Prostate gland (tissue), 2 donors: Measurements from ENCODE around the gene GALNT5. TPM values are rescaled to one million over a fixed set of nuclear protein-coding genes. Genes with fewer than 3 reads are reported as not detected.

Experiments used
- DNase-seq: peaks from one replicate; pipeline ENCODE4 v3.0.0-alpha.2; 2019; ENCODE audit warnings: low spot score
- H3K27ac ChIP-seq, 2 donors: fragments of 200-600 bp; sonication (generic); 2 replicates each; pipeline ENCODE4 v1.5.1; 2017 to 2019
- H3K27me3 ChIP-seq: fragments of 200-600 bp; sonication (generic); replicated peaks from 2 replicates; pipeline ENCODE4 v1.5.1; 2019; ENCODE audit not compliant: insufficient read depth
- H3K36me3 ChIP-seq, 2 donors: fragments of 200-600 bp; sonication (generic); 1 replicate in 1 of 2; 2 replicates in 1 of 2; pipeline versions ENCODE4 v1.5.1 to v1.8.1; 2017 to 2019
- H3K4me1 ChIP-seq: fragments of 200-600 bp; sonication (generic); replicated peaks from 2 replicates; pipeline ENCODE4 v1.5.1; 2019
- H3K4me3 ChIP-seq, 2 donors: fragments of 200-600 bp; sonication (generic); 2 replicates each; pipeline ENCODE4 v1.5.1; 2017 to 2019
- H3K9me3 ChIP-seq: fragments of 200-600 bp; sonication (generic); 2 replicates; pipeline ENCODE4 v1.5.1; 2017
- CTCF ChIP-seq, 4 experiments: fragments of 200-600 bp in 2 of 4; fragments of 450-650 bp in 2 of 4; sonication (generic) in 2 of 4; IDR thresholded peaks; 1 replicate in 3 of 4; 2 replicates in 1 of 4; pipeline ENCODE4 v1.5.1; 2016 to 2019; ENCODE audit warnings: antibody characterized with exemption in 4 of 4, mild to moderate bottlenecking in 2 of 4, moderate library complexity in 2 of 4
- POLR2A ChIP-seq: fragments of 450-650 bp; IDR thresholded peaks from one replicate; pipeline ENCODE4 v1.6.1; 2016; ENCODE audit warnings: antibody characterized with exemption, mild to moderate bottlenecking
- POLR2AphosphoS5 ChIP-seq: sonication (generic); formaldehyde crosslinking; IDR thresholded peaks from one replicate; pipeline ENCODE4 v1.6.1; 2017; ENCODE audit warnings: antibody characterized with exemption
- WGBS: methylation state at CpG from one replicate; pipeline ENCODE4 v1.1.5; 2018; 5-methylcytosine and 5-hydroxymethylcytosine counted together
- intact Hi-C: fragments of 100-400 bp; cut with DNase I; formaldehyde crosslinking; loops from one replicate; pipeline ENCODE4 v1.14.2; 2022
- total RNA-seq, 2 donors: library from RNA; depleted of rRNA; stranded (reverse); fragments of >200 nt; gene quantifications; one replicate each; pipeline ENCODE4 v1.1.0, GENCODE V29; 2016

GALNT5 gene
- total RNA-seq, 2 donors from 2014 or later, result 2.0 to 2.6 TPM

GRCh38 chr2:157321466-157321865 lies 64.0 kb downstream of the GALNT5 start:
- Histone ChIP-seq H3K4me3 (no peak overlapping the region), H3K9me3 (no peaks in the 10 kb centered on the region), H3K27ac (no peak overlapping the region), H3K36me3 (no peaks in the 10 kb centered on the region), H3K4me1 (no peaks in the 10 kb centered on the region), H3K27me3 (no peaks in the 10 kb centered on the region)
- intact Hi-C loops, result no loop called here
- WGBS, result 89% methylated on average over 2 of the region's 2 CpGs
- no peak for DNase-seq
- no peak for TF ChIP-seq CTCF (IDR thresholded peaks at IDR 0.05)

GRCh38 chr2:157322432-157322831 lies 64.9 kb downstream of the GALNT5 start:
- no peaks in the 10 kb centered on the region for H3K36me3 ChIP-seq
- no peaks in the 10 kb centered on the region for H3K4me1 ChIP-seq
- intact Hi-C loops, result no loop called here
- 86% methylated on average over 4 of the region's 4 CpGs for WGBS
- no peak for DNase-seq
- no peaks in the 10 kb centered on the region for H3K9me3 ChIP-seq
- no peaks in the 10 kb centered on the region for H3K27me3 ChIP-seq
- no peak overlapping the region for H3K4me3 ChIP-seq
- H3K27ac ChIP-seq, result no peak overlapping the region
- TF ChIP-seq POLR2AphosphoS5, result no peak
- no peak for TF ChIP-seq CTCF (IDR thresholded peaks at IDR 0.05)
- TF ChIP-seq POLR2A, result no peak

GRCh38 chr2:157324331-157324843 lies 66.9 kb downstream of the GALNT5 start:
- DNase-seq, result no peak
- intact Hi-C loops, result no loop called here

GRCh38 chr2:157325786-157326185 lies 68.3 kb downstream of the GALNT5 start, which contains the start of gene ERMN:
TSS of gene ERMN (minus strand) at chr2:157325824. CDS start at chr2:157325642, 182 bp downstream.
- Histone ChIP-seq H3K4me1 (no peaks in the 10 kb centered on the region), H3K27ac (no peak within 1 kb of the TSS), H3K27me3 (no peaks in the 10 kb centered on the region), H3K9me3 (no peaks in the 10 kb centered on the region), H3K36me3 (no peaks in the 10 kb centered on the region), H3K4me3 (no peak within 1 kb of the TSS)
- intact Hi-C loops, result no loop called here
- no peak for DNase-seq
- TF ChIP-seq POLR2A (no peak), CTCF (IDR thresholded peaks at IDR 0.05) (no peak), POLR2AphosphoS5 (no peak)

More at GRCh38 chr2:157324331-157324843, 66.9 kb downstream of the GALNT5 start:
- Histone ChIP-seq H3K27me3 (no peaks in the 10 kb centered on the region), H3K27ac (no peak overlapping the region), H3K9me3 (no peaks in the 10 kb centered on the region), H3K36me3 (no peaks in the 10 kb centered on the region), H3K4me1 (no peaks in the 10 kb centered on the region), H3K4me3 (no peak overlapping the region)
- TF ChIP-seq CTCF (IDR thresholded peaks at IDR 0.05) (no peak), POLR2A (no peak), POLR2AphosphoS5 (no peak)
- WGBS, result 97% methylated on average over 2 of the region's 2 CpGs

GRCh38 chr2:157326698-157327097 lies 69.2 kb downstream of the GALNT5 start:
- intact Hi-C loops, result no loop called here

More at GRCh38 chr2:157326698-157327097, 69.2 kb downstream of the GALNT5 start:
- WGBS, result 89% methylated on average over 3 of the region's 3 CpGs
- no peak overlapping the region for H3K27ac ChIP-seq
- H3K4me3 ChIP-seq, result no peak overlapping the region
- no peaks in the 10 kb centered on the region for H3K9me3 ChIP-seq
- DNase-seq, result no peak
- TF ChIP-seq POLR2AphosphoS5 (no peak), POLR2A (no peak), CTCF (IDR thresholded peaks at IDR 0.05) (no peak)
- H3K36me3 ChIP-seq, result no peaks in the 10 kb centered on the region
- H3K27me3 ChIP-seq, result no peaks in the 10 kb centered on the region
- H3K4me1 ChIP-seq, result no peaks in the 10 kb centered on the region
